B cell (primary cell): ENCODE measurements around the gene TUT4. TPM values are rescaled to one million over a fixed set of nuclear protein-coding genes. Genes with fewer than 3 reads are reported as not detected.

Experiments used
- ATAC-seq: fragments of 200-7000 bp; cut with Tn5 transposase; one replicate; pipeline ENCODE4 v1.10.0; 2021; ENCODE audit warnings: low read depth, mild to moderate bottlenecking, moderate number of reproducible peaks, moderate library complexity
- CTCF ChIA-PET: fragments of 350-600 bp; sonication (Branson Sonifier 250); formaldehyde crosslinking; loops from one replicate; lab custom pipeline; 2021; ENCODE audit warnings: antibody characterized with exemption, inconsistent platforms; lab: Charles Lee
- POLR2A ChIA-PET: fragments of 350-600 bp; sonication (Branson Sonifier 250); formaldehyde crosslinking; loops from one replicate; lab custom pipeline; 2021; ENCODE audit warnings: antibody characterized with exemption; lab: Charles Lee
- DNase-seq: peaks from one replicate; pipeline ENCODE4 v3.0.0; 2013
- H2AFZ ChIP-seq: 2 replicates; pipeline ENCODE4 v1.6.1; 2012; ENCODE audit warnings: mild to moderate bottlenecking, low read depth, low read length; ENCODE audit not compliant: insufficient read depth, poor library complexity, severe bottlenecking
- H3K27ac ChIP-seq, 2 donors: 1 replicate in 1 of 2; 2 replicates in 1 of 2; pipeline ENCODE4 v1.5.1; 2012 to 2013; ENCODE audit warnings: low read length in 2 of 2, mild to moderate bottlenecking in 2 of 2, moderate library complexity in 1 of 2
- H3K27me3 ChIP-seq, 4 experiments: fragments of 200-600 bp in 1 of 4; sonication (generic) in 1 of 4; replicated peaks in 1 of 4; 1 replicate in 2 of 4; 2 replicates in 2 of 4; pipeline versions ENCODE4 v1.6.1 to v1.7.0; 2013 to 2016; ENCODE audit warnings: low read length in 3 of 4, mild to moderate bottlenecking in 2 of 4, mixed read lengths in 1 of 4, moderate library complexity in 1 of 4; ENCODE audit not compliant: insufficient read depth in 4 of 4, control insufficient read depth in 3 of 4; ENCODE audit errors: control extremely low read depth in 1 of 4
- H3K36me3 ChIP-seq, 2 experiments: replicated peaks in 1 of 2; 1 replicate in 1 of 2; 2 replicates in 1 of 2; pipeline versions ENCODE4 v1.6.1 to v1.7.1; 2013; ENCODE audit warnings: low read length in 1 of 2; ENCODE audit not compliant: insufficient read depth in 2 of 2, control insufficient read depth in 1 of 2; ENCODE audit errors: control extremely low read depth in 1 of 2, extremely low read depth in 1 of 2
- H3K4me1 ChIP-seq, 2 donors: fragments of 200-600 bp in 1 of 2; sonication (generic) in 1 of 2; 1 replicate in 1 of 2; 2 replicates in 1 of 2; pipeline versions ENCODE4 v1.5.1 to v1.6.1; 2013 to 2017; ENCODE audit warnings: low read length in 2 of 2; ENCODE audit not compliant: control insufficient read depth in 2 of 2, insufficient read depth in 2 of 2
- H3K4me2 ChIP-seq: replicated peaks from 2 replicates; pipeline ENCODE3; 2012; ENCODE audit warnings: mild to moderate bottlenecking, low read depth, low read length; ENCODE audit not compliant: poor library complexity, severe bottlenecking
- H3K4me3 ChIP-seq, 5 experiments: fragments of 200-600 bp in 1 of 5; sonication (generic) in 1 of 5; 1 replicate in 3 of 5; 2 replicates in 2 of 5; pipeline versions ENCODE4 v1.5.1 to v1.7.0; 2011 to 2016; ENCODE audit warnings: low read length in 4 of 5, mild to moderate bottlenecking in 4 of 5, low read depth in 2 of 5, control low read depth in 1 of 5, moderate library complexity in 1 of 5; ENCODE audit not compliant: insufficient read depth in 1 of 5; ENCODE audit errors: control extremely low read depth in 1 of 5, extremely low read depth in 1 of 5
- H3K79me2 ChIP-seq: fragments of 200-600 bp; sonication (generic); one replicate; pipeline ENCODE4 v1.6.0; 2016; ENCODE audit warnings: low read length; ENCODE audit not compliant: control insufficient read depth, insufficient read depth
- H3K9ac ChIP-seq: fragments of 200-600 bp; sonication (generic); 2 replicates; pipeline ENCODE4 v1.6.1; 2017; ENCODE audit warnings: mild to moderate bottlenecking, low read length, moderate library complexity
- H3K9me3 ChIP-seq, 3 donors: one replicate each; pipeline versions ENCODE4 v1.6.1 to v1.7.1; 2013; ENCODE audit warnings: low read length in 2 of 3; ENCODE audit not compliant: control insufficient read depth in 2 of 3, insufficient read depth in 1 of 3; ENCODE audit errors: control extremely low read depth in 1 of 3
- H4K20me1 ChIP-seq: 2 replicates; pipeline ENCODE4 v1.6.0; 2012; ENCODE audit warnings: mild to moderate bottlenecking, low read length; ENCODE audit not compliant: insufficient read depth, control insufficient read depth, poor library complexity, severe bottlenecking
- H3K27ac Mint-ChIP-seq: one replicate; pipeline ENCODE4 v1.8.0; 2021; ENCODE audit warnings: mixed read lengths
- H3K27me3 Mint-ChIP-seq: one replicate; pipeline ENCODE4 v1.8.0; 2021; ENCODE audit warnings: mixed read lengths
- H3K4me1 Mint-ChIP-seq: one replicate; pipeline ENCODE4 v1.8.0; 2021; ENCODE audit warnings: mixed read lengths
- H3K4me3 Mint-ChIP-seq: one replicate; pipeline ENCODE4 v1.8.0; 2021; ENCODE audit warnings: mixed read lengths
- H3K9me3 Mint-ChIP-seq: one replicate; pipeline ENCODE4 v1.8.0; 2022; ENCODE audit warnings: mixed read lengths; ENCODE audit not compliant: insufficient read depth
- EZH2 ChIP-seq: IDR thresholded peaks from 2 replicates; pipeline ENCODE4 v1.6.1; 2012; ENCODE audit warnings: borderline replicate concordance, low read depth, mild to moderate bottlenecking, moderate library complexity, low read length; ENCODE audit not compliant: insufficient read depth, poor library complexity, severe bottlenecking
- WGBS: methylation state at CpG from one replicate; pipeline ENCODE4 v1.1.5; 2013; ENCODE audit warnings: missing lambda C conversion rate; ENCODE audit not compliant: insufficient coverage; 5-methylcytosine and 5-hydroxymethylcytosine counted together
- intact Hi-C: fragments of 100-400 bp; cut with micrococcal nuclease; formaldehyde crosslinking; loops from one replicate; pipeline ENCODE4 v1.10.0; 2022
- polyA plus RNA-seq: library from polyadenylated mRNA; depleted of rRNA; stranded (reverse); fragments of >200 nt; gene quantifications from 2 replicates; pipeline ENCODE4 v1.2.3, GENCODE V29; 2012
- total RNA-seq, 2 donors: library from RNA; stranded (reverse); fragments of 120-200 nt in 1 of 2; gene quantifications; 1 replicate in 1 of 2; 2 replicates in 1 of 2; pipeline versions ENCODE4 v1.2.3 to v1.2.4, GENCODE V29; 2013 to 2022
- TF ChIP-seq, protein P1 (sequence below): fragments of 200-600 bp; IDR thresholded peaks from one replicate; pipeline ENCODE4 v1.8.0; 2022; ENCODE audit warnings: antibody characterized with exemption, mild to moderate bottlenecking

Gene TUT4
- total and polyA plus RNA-seq, 2 donors (not counting 1 experiment from before 2014, with no cell fraction given), result 76.6 to 248 TPM

DNA sequence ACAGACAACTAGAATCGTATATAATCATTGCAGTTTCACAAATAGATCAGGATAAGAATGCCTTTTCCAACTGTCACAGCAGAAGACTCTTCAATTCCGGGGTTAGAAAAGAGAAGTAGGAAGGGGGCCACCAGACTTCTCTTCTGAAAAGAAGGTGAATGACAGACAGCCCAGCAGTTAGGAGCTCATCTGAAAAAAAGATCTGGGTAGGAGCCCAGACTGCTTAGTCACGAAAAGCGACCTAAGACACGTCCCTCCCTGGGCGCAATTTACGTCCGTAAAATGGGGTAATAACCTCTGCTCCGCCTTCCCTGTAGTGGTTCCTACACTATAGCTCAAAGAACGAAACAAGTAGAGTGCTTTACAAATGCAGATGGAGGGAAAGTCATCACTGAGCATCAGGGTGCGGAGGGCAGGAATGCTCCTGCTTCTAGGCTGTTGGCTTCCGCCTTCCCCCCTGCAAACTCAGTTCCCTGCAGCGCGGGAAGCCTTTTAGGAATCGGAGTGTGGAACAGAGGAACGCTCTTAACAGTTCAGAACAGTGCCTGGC lies 149.3 kb downstream of the TUT4 start:
- WGBS, result 0% methylated on average over 14 of the region's 16 CpGs
- Histone ChIP-seq H3K79me2 (peaks cover 45% of the 10 kb centered on the region), H3K4me1 (peaks cover 15 to 22% of the 10 kb centered on the region in 2 donors), H3K36me3 (peaks cover 2 to 17% of the 10 kb centered on the region in 2 experiments), H3K4me3 (peak overlapping the region; percentile 76 to 99 (median 95)), H3K27me3 (no peaks in the 10 kb centered on the region), H3K4me2 (peak overlapping the region; percentile 83), H3K27ac (peak overlapping the region; percentile 91 to 95), H2AFZ (peak overlapping the region; percentile 97), H3K9ac (peak overlapping the region; percentile 98), H4K20me1 (no peaks in the 10 kb centered on the region), H3K9me3 (no peaks in the 10 kb centered on the region)
- ATAC-seq (peak; percentile 16), DNase-seq (peak; percentile 69)
- Mint-ChIP-seq H3K4me1 (peaks cover 32% of the 10 kb centered on the region), H3K9me3 (no peaks in the 10 kb centered on the region), H3K4me3 (peak overlapping the region; percentile 100), H3K27ac (peak overlapping the region; percentile 96), H3K27me3 (no peaks in the 10 kb centered on the region)
- intact Hi-C loops, result loop anchor here (1.0 to 10.0 kb wide), 7 partner anchors 37 to 521 kb away; partner anchors contain the start of genes BTF3L4, CC2D1B, ECHDC2 and SCP2
- ChIA-PET CTCF (interaction anchor here (0.5 to 2.8 kb wide), 7 partner anchors 30 to 300 kb away, joined by 3 to 22 read pairs (median 3); partner anchors contain the start of gene CC2D1B), POLR2A (interaction anchor here (0.6 to 2.2 kb wide), 4 partner anchors 37 to 541 kb away, joined by 3 to 12 read pairs (median 9); partner anchors contain the start of genes CC2D1B, TUT4 and TXNDC12)
- TF ChIP-seq, protein P1, sequence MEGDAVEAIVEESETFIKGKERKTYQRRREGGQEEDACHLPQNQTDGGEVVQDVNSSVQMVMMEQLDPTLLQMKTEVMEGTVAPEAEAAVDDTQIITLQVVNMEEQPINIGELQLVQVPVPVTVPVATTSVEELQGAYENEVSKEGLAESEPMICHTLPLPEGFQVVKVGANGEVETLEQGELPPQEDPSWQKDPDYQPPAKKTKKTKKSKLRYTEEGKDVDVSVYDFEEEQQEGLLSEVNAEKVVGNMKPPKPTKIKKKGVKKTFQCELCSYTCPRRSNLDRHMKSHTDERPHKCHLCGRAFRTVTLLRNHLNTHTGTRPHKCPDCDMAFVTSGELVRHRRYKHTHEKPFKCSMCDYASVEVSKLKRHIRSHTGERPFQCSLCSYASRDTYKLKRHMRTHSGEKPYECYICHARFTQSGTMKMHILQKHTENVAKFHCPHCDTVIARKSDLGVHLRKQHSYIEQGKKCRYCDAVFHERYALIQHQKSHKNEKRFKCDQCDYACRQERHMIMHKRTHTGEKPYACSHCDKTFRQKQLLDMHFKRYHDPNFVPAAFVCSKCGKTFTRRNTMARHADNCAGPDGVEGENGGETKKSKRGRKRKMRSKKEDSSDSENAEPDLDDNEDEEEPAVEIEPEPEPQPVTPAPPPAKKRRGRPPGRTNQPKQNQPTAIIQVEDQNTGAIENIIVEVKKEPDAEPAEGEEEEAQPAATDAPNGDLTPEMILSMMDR, result no peak
- TF ChIP-seq EZH2, result no peak

DNA sequence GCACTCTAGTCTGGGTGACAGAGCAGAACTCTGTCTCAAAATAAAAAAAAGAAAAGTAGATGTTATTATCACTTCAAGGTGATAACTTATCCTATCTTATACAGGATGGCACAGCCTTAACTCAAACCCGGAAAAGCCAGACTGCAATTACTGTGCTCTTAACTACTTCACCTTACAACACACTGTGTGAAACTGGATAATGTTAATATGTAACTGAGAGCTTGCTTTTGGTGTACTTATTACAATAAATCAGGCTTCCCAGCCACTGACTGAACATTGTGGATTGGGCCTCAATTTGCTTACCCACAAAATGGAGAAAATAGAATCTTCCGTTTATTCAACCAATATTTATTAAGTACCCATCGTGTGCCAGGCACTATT lies 150.0 kb downstream of the TUT4 start:
- peaks cover 15 to 22% of the 10 kb centered on the region in 2 donors for H3K4me1 ChIP-seq
- intact Hi-C loops, result loop anchor here (10.0 kb wide), 1 partner anchor 522 kb away; the partner anchor contains the start of genes ECHDC2 and SCP2
- TF ChIP-seq, protein P1, result no peak
- no peak for TF ChIP-seq EZH2
- no peak overlapping the region for H3K4me2 ChIP-seq
- no CpG with 5 or more reads among the region's 3 CpGs for WGBS
- no peaks in the 10 kb centered on the region for H3K9me3 ChIP-seq
- peaks cover 0 to 11% of the 10 kb centered on the region in 2 experiments for H3K36me3 ChIP-seq
- H3K27ac Mint-ChIP-seq, result no peak overlapping the region
- H3K4me3 ChIP-seq, result no peak overlapping the region
- no peak for DNase-seq
- H3K27me3 Mint-ChIP-seq, result no peaks in the 10 kb centered on the region
- ChIA-PET CTCF (no interaction called here), POLR2A (no interaction called here)
- no peak overlapping the region for H2AFZ ChIP-seq
- no peak overlapping the region for H3K27ac ChIP-seq
- no peaks in the 10 kb centered on the region for H4K20me1 ChIP-seq
- H3K9ac ChIP-seq, result no peak overlapping the region
- H3K4me1 Mint-ChIP-seq, result peaks cover 32% of the 10 kb centered on the region
- peaks cover 45% of the 10 kb centered on the region for H3K79me2 ChIP-seq
- ATAC-seq, result no peak
- H3K27me3 ChIP-seq, result no peaks in the 10 kb centered on the region
- H3K4me3 Mint-ChIP-seq, result no peak overlapping the region
- no peaks in the 10 kb centered on the region for H3K9me3 Mint-ChIP-seq
